Activated CD4-positive, alpha-beta T cell treated with anti-CD3 and anti-CD28 coated beads for 4 hours (primary cell): ENCODE measurements around the gene DHRS4.
"Not testable (repeated sequence)": the region's sequence is repeated elsewhere in the genome, so short reads cannot be mapped to it uniquely, and the experiment has no call there.

Experiments
- DNase-seq, 2 donors: peaks; one replicate each; pipeline ENCODE4 v3.0.0-alpha.2; 2020

The DHRS4 gene

DNA sequence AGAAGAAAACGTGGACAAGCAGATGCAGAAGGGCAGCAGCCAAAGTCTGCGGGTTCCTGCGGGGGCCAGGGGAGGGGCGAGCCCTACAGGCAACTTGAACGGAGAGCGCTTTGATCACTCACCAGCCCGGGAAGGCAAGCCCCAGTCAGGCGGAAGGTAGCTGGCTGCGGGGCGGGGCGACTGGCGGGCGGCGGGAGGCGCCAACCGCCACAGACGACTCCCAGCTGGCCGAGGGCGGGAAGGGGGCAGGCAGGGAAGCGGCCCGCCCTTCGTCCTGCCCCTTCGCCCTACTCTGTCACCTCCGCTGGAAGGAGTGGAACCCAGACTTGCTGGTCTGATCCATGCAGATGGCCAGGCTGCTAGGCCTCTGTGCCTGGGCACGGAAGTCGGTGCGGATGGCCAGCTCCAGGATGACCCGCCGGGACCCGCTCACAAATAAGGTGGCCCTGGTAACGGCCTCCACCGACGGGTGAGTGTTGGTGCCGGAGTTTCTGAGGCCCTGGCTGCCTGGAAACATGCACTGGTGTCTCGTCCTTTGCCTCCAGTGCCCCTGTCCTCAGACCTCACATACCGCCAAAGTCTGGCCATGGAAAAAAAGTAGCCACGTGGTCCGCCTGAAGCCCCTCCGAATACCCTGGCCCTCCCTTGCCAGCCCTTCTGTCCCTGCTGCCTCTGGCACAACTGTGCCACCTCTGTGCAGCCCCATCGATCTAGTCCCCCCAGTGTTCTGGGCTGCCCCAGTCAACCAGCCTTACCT, 35.2 kb downstream of the DHRS4 start, which contains the start of gene DHRS4L2:
TSS of gene DHRS4L2 (plus strand) at position 323 of the 757 bp plus-strand sequence. CDS start at position 342, 19 bp downstream.
- DNase-seq, result peak; percentile 69 to 71

DNA sequence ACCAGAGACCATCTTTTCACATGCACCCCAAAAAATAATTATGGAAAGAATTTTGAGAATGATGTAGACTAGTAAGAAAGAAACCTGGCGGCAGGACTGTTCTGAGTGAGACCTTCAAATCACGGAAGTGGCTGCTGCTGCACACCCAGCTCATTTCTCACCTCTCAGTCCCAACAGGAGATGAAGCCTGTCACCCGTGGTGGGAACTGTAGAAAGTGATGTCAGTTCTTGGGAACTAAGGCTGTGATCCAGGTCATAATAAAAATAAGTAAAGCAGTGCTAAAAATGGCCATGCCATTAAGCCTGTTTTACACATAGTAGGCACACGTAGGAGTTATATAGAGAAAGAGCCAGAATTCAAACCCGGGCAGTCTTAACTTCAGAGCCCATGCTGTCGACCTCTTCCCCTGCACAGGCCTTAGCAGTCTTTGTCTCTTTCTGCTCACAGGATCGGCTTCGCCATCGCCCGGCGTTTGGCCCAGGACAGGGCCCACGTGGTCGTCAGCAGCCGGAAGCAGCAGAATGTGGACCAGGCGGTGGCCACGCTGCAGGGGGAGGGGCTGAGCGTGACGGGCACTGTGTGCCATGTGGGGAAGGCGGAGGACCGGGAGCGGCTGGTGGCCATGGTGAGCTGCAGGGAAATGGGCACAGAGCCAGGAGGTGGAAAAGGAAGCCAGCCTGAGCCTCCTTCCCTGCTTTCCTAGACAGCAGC, 36.3 kb downstream of the DHRS4 start:
- not testable (repeated sequence) for DNase-seq

DNA sequence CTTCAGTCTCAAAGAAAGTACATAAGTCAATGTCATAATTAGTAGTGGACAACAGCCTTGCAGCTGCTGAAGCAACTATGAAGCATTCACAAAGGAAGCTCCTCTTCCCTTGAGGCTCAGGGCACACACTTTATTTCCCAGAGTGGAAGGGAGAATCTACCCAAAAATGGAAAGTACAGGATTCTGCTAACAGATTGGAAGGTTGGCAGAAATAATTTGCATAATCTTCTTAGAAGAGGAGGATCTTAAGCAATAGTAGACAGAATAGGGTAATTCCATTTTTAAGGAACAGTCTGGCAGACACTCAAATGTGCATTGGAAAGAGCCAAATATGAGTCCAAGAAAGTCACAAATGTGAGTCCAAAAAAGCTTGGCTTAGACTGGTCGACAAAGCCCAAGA, 37.4 kb downstream of the DHRS4 start:
- not testable (repeated sequence) for DNase-seq

DNA sequence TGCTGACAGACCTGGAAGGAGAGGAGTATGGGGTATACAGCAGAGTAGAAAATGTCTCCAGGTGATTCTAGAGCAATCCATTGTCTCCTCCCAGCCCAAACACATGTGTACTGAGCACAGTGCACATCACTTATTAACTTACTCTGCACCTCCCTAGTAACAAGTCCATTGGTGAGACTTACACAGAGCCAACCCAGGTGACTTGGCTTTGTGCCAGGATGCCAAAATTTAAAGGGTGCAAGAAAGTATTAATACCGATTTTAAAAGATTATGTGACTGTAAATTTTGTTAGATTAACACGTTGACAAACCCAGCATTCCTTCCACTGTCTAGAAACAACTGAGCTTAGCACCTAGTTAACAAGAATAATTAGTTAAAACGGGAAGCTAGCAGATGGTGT, 39.5 kb downstream of the DHRS4 start:
- not testable (repeated sequence) for DNase-seq

DNA sequence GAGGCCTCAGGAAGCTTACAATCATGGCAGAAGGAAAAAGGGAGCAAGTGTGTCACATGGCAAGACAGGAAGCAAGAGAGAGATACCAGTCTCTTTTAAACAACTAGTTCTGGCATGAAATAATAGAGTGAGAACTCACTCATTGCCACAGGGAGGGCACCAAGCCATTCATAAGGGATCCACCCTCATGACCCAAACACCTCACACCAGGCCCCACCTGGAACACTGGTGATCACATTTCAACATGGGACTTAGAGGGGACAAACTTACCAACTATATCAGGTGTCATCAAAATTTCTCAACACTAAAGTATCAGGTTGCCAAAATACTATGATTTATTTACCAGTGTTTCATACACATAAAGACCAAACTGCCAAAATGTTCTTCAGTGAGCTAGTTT, 42.4 kb downstream of the DHRS4 start:
- DNase-seq, result not testable (repeated sequence)

DNA sequence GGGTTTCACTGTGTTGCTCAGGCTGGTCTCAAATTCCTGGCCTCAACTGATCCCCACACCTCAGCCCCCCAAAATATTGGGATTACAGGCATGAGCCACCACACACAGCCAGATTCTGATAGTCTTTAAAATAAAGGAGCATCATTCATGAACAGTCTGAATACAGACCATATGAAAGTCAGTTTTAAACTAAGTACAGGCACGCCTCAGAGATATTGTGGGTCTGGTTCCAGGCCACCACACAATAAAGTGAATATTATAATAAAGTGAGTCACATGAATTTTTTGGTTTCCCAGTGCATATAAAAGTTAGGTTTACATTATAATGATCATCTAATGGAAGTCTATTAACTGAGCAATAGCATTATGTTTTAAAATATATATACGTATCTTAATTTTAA, 43.3 kb downstream of the DHRS4 start:
- not testable (repeated sequence) for DNase-seq

DNA sequence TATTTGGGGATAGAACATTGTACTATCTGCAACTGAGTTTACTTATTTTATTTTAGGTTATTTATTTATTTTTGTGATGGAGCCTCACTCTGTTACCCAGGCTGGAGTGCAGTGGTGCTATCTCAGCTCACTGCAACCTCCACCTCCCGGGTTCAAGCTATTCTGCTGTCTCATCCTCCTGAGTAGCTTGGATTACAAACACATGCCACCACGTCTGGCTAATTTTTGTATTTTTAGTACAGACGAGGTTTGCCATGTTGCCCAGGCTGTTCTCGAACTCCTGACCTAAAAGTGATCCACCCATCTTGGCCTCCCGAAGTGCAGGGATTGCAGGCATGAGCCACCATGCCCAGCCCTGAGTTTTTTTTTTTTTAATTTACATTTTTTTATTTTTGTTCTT, 46.1 kb downstream of the DHRS4 start:
- not testable (repeated sequence) for DNase-seq

DNA sequence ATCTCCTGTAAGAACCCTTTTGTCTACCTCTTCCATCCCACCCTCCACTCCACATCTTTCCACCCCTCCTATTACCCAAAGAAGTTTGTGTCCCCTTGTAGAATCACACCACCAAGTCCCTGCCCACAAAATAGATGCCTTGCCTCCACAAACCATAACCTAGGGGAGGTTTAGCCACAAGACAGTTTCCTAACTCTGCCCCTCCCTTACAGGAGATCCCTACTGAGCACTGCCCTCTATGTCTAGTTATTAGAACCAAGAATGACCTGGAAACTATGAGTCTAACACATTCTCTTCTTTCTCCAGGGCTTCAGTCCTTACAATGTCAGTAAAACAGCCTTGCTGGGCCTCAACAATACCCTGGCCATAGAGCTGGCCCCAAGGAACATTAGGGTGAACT, 47.5 kb downstream of the DHRS4 start:
- DNase-seq, result not testable (repeated sequence)

DNA sequence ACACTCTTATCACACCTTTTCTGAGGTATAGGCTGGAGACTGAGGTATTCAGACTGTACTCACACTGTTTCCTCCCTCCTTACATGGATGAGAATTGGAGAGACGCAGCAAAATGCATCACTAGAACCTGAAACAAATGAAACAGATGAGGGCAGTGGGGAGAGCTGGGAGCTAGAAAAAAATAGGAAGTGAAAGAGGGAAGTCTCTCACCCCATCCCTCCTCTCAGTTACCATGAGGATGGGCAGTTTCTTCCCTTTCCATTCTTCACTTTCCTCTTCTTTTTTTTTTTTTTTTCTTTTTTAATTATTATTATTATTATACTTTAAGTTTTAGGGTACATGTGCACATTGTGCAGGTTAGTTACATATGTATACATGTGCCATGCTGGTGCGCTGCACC, 48.1 kb downstream of the DHRS4 start:
- not testable (repeated sequence) for DNase-seq

DNA sequence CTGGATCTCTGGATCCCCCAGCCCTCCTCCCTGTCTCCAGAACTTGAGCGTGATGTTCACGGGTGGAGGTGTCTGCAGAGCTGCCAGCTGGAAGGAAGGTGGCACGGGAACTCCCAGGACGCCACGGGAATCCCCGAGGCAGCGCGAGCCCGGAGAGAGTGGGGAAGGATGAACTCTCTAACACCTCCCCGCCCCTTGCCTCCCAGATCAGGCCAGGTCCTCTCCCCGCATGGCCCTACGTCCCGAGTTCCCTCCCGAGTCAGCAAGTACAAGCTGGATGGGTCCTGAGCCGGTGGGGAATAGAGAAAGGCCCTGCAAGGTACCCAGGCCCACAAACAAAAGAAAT, 52.9 kb downstream of the DHRS4 start:
- DNase-seq, result not testable (repeated sequence)

DNA sequence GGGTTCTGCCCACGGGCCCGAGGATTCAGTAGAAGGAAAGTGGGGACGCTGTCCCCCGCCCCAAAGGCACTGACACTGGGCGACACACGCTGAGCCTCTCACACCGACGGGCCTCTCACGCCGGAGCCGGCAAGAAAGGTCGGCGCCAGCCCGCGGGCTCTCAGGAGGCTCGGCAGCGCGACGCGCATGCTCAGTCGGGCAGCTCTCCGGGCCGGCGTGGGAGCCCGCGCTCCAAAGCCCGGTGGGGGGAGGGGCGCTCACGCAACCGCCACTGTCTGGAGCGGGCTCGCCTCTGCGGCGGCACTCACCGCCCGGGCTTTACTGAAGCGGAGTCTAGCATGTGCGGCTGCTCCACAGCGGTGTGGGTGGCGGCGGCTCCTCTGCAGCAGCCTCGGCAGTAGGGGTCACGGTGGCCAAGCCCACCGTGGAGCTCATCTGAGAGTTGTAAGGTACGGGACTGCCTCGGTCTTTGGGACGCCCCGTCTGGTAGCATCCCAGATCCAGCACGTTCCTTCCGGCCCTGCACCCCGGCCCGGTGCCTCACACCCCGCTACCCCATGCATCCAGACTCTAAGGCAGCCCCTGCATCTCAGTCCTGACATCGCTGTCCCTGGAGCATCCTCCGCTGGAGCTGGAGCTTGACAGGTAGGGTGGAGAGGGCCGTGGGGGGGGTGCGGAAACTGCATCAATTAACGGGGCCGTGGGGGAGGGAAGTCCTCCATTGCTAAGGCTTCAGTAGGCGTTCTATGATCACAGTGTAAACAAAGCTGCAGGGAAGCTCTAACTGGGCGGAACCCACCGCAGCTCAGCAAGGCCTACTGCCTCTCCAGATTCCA, 53.5 kb downstream of the DHRS4 start:
- peak; percentile 49 to 59 for DNase-seq

DNA sequence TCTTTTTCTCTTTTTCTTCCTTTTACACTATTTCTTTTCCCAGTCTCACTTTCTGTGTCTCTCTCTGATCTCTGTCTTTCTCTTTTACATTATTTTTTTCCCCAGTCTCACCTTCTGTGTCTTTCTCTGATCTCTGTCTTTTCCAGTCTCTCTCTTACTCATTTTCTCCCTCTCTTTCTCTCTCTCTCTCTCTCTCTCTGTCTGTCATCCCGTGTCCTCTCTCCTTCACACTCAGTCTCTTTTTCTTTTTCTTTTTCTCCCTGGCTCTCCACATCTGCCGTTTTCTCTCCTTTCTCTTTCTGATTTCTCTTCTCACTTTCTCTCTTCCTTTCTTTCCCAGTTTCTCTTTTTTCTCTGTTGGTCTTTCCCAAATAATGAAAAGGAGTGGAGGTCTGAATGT, 57.5 kb downstream of the DHRS4 start:
- no peak for DNase-seq

DNA sequence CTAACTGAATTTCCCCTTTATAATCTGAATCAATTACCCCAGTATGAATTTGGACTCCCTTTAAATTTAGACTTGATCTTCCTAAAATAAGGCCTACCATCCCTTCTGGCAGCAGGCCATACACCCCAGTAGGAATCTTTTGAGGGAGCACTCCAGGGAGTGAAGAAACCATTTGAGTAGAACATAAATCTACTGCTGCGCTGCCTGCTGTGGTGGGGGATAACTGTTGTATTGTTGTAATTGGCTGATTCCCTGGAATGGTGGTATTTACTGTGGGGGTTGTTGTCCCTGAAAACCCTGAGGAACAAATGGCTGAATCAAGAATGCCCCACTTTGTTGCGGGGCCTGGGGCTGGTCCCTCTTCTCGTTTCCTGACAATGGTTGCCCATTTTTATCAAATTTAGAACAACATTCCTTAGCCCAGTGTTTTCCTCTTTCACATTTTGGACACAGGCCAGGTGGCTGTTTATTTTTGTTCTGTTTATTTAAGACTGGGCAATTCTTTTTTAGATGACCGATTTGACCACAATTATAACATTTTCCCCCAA, 59.2 kb downstream of the DHRS4 start:
- not testable (repeated sequence) for DNase-seq

DNA sequence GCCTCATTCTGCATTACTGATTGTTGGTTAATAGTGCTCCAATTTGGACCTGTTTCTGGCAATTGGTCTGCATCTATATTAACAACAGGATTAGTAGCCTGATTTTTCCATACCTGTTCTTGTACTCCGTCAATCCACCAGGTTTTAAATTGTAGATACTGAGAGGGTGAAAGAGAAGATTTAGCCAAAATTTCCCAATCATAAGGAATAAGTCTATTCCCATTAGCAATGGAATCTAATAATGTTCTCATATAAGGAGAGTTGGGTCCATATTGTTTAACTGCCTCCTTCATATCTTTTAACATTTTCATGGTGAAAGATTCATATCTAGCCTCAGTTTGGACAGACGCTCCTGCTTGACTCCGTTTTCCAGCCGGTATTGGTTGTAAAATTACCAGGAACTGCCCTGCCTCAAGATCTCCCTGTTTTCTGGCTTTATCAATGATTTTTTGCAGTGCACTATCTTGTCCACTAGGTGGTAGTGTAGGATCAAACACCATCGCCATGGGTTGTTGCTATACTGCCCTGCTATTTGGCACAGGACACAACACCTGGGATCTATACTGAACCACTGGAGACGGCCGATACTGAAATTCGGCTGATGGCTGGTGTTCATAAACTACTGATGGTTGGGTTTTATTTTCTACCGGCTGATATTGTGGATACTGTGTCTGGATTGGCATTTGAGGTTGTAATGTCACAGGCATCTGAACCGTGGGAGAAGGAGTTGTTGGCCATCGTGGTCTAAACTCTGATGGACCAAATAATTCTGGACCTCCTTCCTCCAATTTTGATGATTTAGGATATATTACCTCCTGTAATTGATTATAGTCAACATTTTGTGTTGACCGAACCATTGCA, 60.3 kb downstream of the DHRS4 start:
- peak; percentile 44 to 61 for DNase-seq

DNA sequence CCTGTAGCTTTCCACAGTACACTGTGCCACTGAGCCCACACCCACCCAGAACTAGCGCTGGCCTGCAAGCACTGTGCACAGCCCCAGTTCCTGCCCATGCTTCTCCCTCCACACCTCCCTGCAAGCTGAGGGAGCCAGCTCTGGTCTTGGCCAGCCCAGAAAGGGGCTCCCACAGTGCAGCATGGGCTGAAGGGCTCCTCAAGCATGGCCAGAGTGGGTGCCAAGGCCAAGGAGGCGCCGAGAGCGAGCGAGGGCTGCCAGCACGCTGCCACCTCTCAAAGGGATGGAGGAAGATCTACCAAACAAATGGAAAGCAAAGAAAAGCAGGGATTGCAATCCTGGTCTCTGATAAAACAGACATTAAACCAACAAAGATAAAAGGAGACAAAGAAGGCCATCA, 62.2 kb downstream of the DHRS4 start:
- not testable (repeated sequence) for DNase-seq
